ENCODE data around the gene RBM20. TPM values are rescaled to one million over a fixed set of nuclear protein-coding genes. Genes with fewer than 3 reads are reported as not detected.

Gene RBM20
- total and polyA plus RNA-seq, 2 of the 13 experiments (the other 11 are each of a cell fraction or from before 2014, with no cell fraction given) = 0.02 to 0.22 TPM

- Histone ChIP-seq H3K9me3 (ENCODE audit: low read length) (no peaks in the 10 kb centered on the region), H2AFZ (ENCODE audit: low read length) (no peak overlapping the region), H3K9ac (ENCODE audit: insufficient read depth, low read depth, low read length) (no peak overlapping the region), H3K27me3 (ENCODE audit: control insufficient read depth in 1 of 2, insufficient read depth in 2 of 2, low read length in 2 of 2) (no peaks in the 10 kb centered on the region), H3K27ac (ENCODE audit: extremely low read length, insufficient read depth, low read length) (no peak overlapping the region), H3K4me3 (replicated peaks in 1 of 3; ENCODE audit: insufficient read depth in 1 of 3, low read depth in 2 of 3, low read length in 3 of 3) (no peak overlapping the region), H3K79me2 (ENCODE audit: insufficient read depth, low read length) (no peaks in the 10 kb centered on the region), H3K36me3 (replicated peaks in 1 of 2; ENCODE audit: control insufficient read depth in 1 of 2, insufficient read depth in 2 of 2, low read length in 2 of 2) (no peaks in the 10 kb centered on the region), H3K4me2 (ENCODE audit: low read depth, low read length) (no peak overlapping the region), H4K20me1 (ENCODE audit: insufficient read depth, low read length) (no peaks in the 10 kb centered on the region), H3K4me1 (ENCODE audit: insufficient read depth, low read length) (peaks cover 24% of the 10 kb centered on the region)
- CTCF ChIA-PET (ENCODE audit: low intra/inter-chr PET ratio, low total read pairs) = no interaction called here
- no peak for FAIRE-seq
- no TSS peak for BruUV-seq (replicated peaks)
- intact Hi-C loops (cut with micrococcal nuclease; ENCODE audit: unreplicated experiment) = no loop called here
- no peak for ATAC-seq
- POLR2A ChIA-PET = no interaction called here
- TF ChIP-seq HHEX (CRISPR knock-in tag; IDR thresholded peaks at IDR 0.05) (no peak), ZMYM3 (CRISPR knock-in tag; IDR thresholded peaks at IDR 0.05) (no peak), ZBTB7A (CRISPR knock-in tag; IDR thresholded peaks at IDR 0.05) (no peak), ZNF879 (CRISPR knock-in tag; IDR thresholded peaks at IDR 0.05) (no peak), POGZ (CRISPR knock-in tag; IDR thresholded peaks at IDR 0.05) (no peak), MAX (IDR thresholded peaks at IDR 0.05) (no peak), MBD4 (IDR thresholded peaks at IDR 0.05; ENCODE audit: borderline replicate concordance, low read length) (no peak), NFAT5 (CRISPR knock-in tag; IDR thresholded peaks at IDR 0.05) (no peak), BATF2 (CRISPR knock-in tag; IDR thresholded peaks at IDR 0.05) (no peak), KLF15 (CRISPR knock-in tag; IDR thresholded peaks at IDR 0.05; ENCODE audit: borderline replicate concordance) (no peak), ZNF674 (CRISPR knock-in tag; IDR thresholded peaks at IDR 0.05; ENCODE audit: low read depth) (no peak), ZNF580 (CRISPR knock-in tag; IDR thresholded peaks at IDR 0.05; ENCODE audit: borderline replicate concordance, low read depth) (no peak), NFYC (CRISPR knock-in tag; IDR thresholded peaks at IDR 0.05) (no peak)
- DNase-seq (ENCODE audit: low spot score) = no peak
- 53% methylated on average over 4 of the region's 4 CpGs for WGBS (ENCODE audit: low lambda C conversion rate)
- in situ Hi-C loops (cut with HindIII; ENCODE audit: extremely low pct_ligation_motif_present, low pct_unique_long_range_greater_than_20kb) = no loop called here
Observed at GRCh38 chr10:110771991-110772390, 127.9 kb downstream of the RBM20 start.
